Natural killer cell (primary cell): Measurements from ENCODE around the gene SCFD2. TPM values are rescaled to one million over a fixed set of nuclear protein-coding genes. Genes with fewer than 3 reads are reported as not detected.
A peak's percentile ranks its signal among the peaks of the same experiment; 100 is the strongest.

Experiments
- ATAC-seq, 3 donors: fragments of 150-1000 bp in 2 of 3; fragments of 200-7000 bp in 1 of 3; cut with Tn5 transposase; 1 replicate in 1 of 3; 2 replicates in 2 of 3; pipeline ENCODE4 v1.10.0; 2021; ENCODE audit warnings: mild to moderate bottlenecking in 2 of 3, moderate library complexity in 2 of 3
- DNase-seq, 2 donors: peaks; one replicate each; pipeline versions ENCODE4 v3.0.0 to v3.0.0-alpha.2; 2013 to 2021; ENCODE audit warnings: mixed read lengths in 1 of 2
- H3K27ac ChIP-seq: one replicate; pipeline ENCODE4 v1.5.1; 2013; ENCODE audit warnings: mild to moderate bottlenecking, low read length
- H3K27me3 ChIP-seq: one replicate; pipeline ENCODE4 v1.6.1; 2013; ENCODE audit warnings: low read length; ENCODE audit not compliant: control insufficient read depth, insufficient read depth
- H3K36me3 ChIP-seq: one replicate; pipeline ENCODE4 v1.6.1; 2013; ENCODE audit warnings: low read length; ENCODE audit not compliant: control insufficient read depth, insufficient read depth
- H3K4me1 ChIP-seq: one replicate; pipeline ENCODE4 v1.6.1; 2013; ENCODE audit warnings: low read length; ENCODE audit not compliant: control insufficient read depth, insufficient read depth
- H3K4me3 ChIP-seq: one replicate; pipeline ENCODE4 v1.5.1; 2013; ENCODE audit warnings: low read length
- H3K9me3 ChIP-seq: one replicate; pipeline ENCODE4 v1.6.1; 2013; ENCODE audit warnings: low read length; ENCODE audit not compliant: control insufficient read depth, insufficient read depth
- H3K27ac Mint-ChIP-seq, 2 donors: one replicate each; pipeline ENCODE4 v1.8.0; 2022; ENCODE audit warnings: mild to moderate bottlenecking in 2 of 2, mixed read lengths in 2 of 2, moderate library complexity in 1 of 2
- H3K27me3 Mint-ChIP-seq, 2 donors: one replicate each; pipeline ENCODE4 v1.8.0; 2022; ENCODE audit warnings: low read depth in 2 of 2, mixed read lengths in 2 of 2
- H3K36me3 Mint-ChIP-seq: one replicate; pipeline ENCODE4 v1.8.0; 2022; ENCODE audit warnings: mixed read lengths
- H3K4me1 Mint-ChIP-seq, 2 donors: one replicate each; pipeline ENCODE4 v1.8.0; 2022; ENCODE audit warnings: mixed read lengths in 2 of 2
- H3K4me3 Mint-ChIP-seq: one replicate; pipeline ENCODE4 v1.8.0; 2022; ENCODE audit warnings: mild to moderate bottlenecking, moderate library complexity, mixed read lengths
- H3K9me3 Mint-ChIP-seq, 2 donors: one replicate each; pipeline ENCODE4 v1.8.0; 2022; ENCODE audit warnings: mixed read lengths in 2 of 2
- CTCF ChIP-seq: fragments of 200-600 bp; IDR thresholded peaks from one replicate; pipeline ENCODE4 v1.8.0; 2022; ENCODE audit warnings: antibody characterized with exemption
- WGBS: methylation state at CpG from one replicate; pipeline ENCODE4 v1.1.7; 2013; ENCODE audit warnings: missing lambda C conversion rate; ENCODE audit not compliant: insufficient coverage; 5-methylcytosine and 5-hydroxymethylcytosine counted together
- intact Hi-C: fragments of 100-400 bp; cut with micrococcal nuclease; formaldehyde crosslinking; loops from one replicate; pipeline ENCODE4 v1.14.2; 2022
- total RNA-seq, 4 donors: library from RNA; stranded (reverse); fragments of 120-200 nt in 1 of 4; gene quantifications; one replicate each; pipeline versions ENCODE4 v1.2.3 to v1.2.4, GENCODE V29; 2013 to 2022

SCFD2 gene
- total RNA-seq, 3 donors from 2014 or later (not counting 1 experiment from before 2014, with no cell fraction given) = 26.4 to 29.4 (median 28.9) TPM

DNA sequence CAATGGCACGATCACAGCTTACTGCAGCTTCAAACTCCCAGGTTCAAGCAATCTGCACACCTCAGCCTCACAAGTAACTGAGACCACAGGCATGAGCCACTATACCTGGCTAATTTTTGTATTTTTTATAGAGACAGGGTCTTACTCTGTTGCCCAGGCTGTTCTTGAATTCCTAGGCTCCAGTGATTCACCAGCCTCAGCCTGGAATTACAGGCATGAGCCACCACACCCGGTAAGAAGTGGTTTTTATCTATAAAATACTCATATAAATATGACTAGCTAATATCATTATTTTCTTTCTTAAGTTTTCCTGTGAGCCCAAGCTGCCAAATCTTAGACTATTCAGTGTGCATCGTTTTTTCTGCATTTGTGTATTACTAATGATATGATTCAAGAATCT, 4.4 kb downstream of the SCFD2 start:
- Mint-ChIP-seq H3K36me3 (no peaks in the 10 kb centered on the region), H3K27ac (peak overlapping the region in 1 of 2 donors; percentile 6), H3K27me3 (no peaks in the 10 kb centered on the region), H3K4me1 (peaks cover 41 to 54% of the 10 kb centered on the region in 2 donors), H3K9me3 (no peaks in the 10 kb centered on the region), H3K4me3 (no peak overlapping the region)
- no peak for DNase-seq
- WGBS = 100% methylated on average over 2 of the region's 3 CpGs
- no peak overlapping the region for H3K4me3 ChIP-seq
- no peaks in the 10 kb centered on the region for H3K36me3 ChIP-seq
- ATAC-seq = no peak
- no peaks in the 10 kb centered on the region for H3K27me3 ChIP-seq
- no peaks in the 10 kb centered on the region for H3K9me3 ChIP-seq
- TF ChIP-seq CTCF = no peak
- H3K27ac ChIP-seq = no peak overlapping the region
- peaks cover 15% of the 10 kb centered on the region for H3K4me1 ChIP-seq
- intact Hi-C loops = no loop called here

GRCh38 chr4:53355930-53356521, 9.8 kb downstream of the SCFD2 start:
- Mint-ChIP-seq H3K36me3 (no peaks in the 10 kb centered on the region), H3K4me3 (no peak overlapping the region), H3K4me1 (peaks cover 24 to 26% of the 10 kb centered on the region in 2 donors), H3K9me3 (no peaks in the 10 kb centered on the region), H3K27ac (no peak overlapping the region), H3K27me3 (no peaks in the 10 kb centered on the region)
- TF ChIP-seq CTCF = no peak
- Histone ChIP-seq H3K27ac (no peak overlapping the region), H3K9me3 (no peaks in the 10 kb centered on the region), H3K27me3 (no peaks in the 10 kb centered on the region), H3K4me3 (no peak overlapping the region), H3K4me1 (no peaks in the 10 kb centered on the region), H3K36me3 (peaks cover 10% of the 10 kb centered on the region)
- intact Hi-C loops = no loop called here
- no peak for DNase-seq
- ATAC-seq = no peak

DNA sequence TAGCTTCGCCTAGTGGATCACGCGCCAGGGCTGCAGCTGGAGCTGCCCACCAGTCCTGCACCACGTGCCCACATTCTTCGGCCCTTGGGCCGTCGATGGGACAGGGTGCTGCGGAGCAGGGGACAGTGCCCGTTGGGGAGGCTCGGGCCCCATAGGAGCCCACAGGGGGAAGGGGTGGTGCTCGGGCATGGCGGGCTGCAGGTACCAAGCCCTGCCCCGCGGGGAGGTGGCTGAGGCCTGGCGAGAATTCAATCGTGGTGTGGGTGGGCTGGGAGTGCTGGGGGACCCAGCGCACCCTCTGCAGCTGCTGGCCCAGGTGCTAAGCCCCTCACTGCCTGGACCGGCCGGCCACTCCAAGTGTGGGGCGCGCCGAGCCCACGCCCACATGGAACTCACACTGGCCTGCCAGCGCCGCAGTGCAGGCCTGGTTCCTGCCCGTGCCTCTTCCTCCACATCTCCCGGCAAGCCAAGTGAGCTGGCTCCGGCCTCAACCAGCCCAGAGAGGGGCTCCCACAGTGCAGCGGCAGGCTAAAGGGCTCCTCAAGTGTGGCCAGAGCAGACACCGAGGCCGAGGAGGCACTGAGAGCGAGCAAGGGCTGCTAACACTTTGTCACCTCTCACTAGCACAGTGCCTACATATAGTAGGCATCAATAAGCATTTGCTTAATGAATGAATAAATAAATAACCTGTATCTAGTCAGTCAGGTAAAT, 11.7 kb downstream of the SCFD2 start:
- H3K27me3 Mint-ChIP-seq = no peaks in the 10 kb centered on the region
- no peak for TF ChIP-seq CTCF
- Histone ChIP-seq H3K4me1 (no peaks in the 10 kb centered on the region), H3K36me3 (peaks cover 21% of the 10 kb centered on the region), H3K27me3 (no peaks in the 10 kb centered on the region), H3K4me3 (no peak overlapping the region), H3K9me3 (no peaks in the 10 kb centered on the region), H3K27ac (no peak overlapping the region)
- DNase-seq (no peak), ATAC-seq (no peak)
- H3K4me3 Mint-ChIP-seq = no peak overlapping the region
- H3K27ac Mint-ChIP-seq = no peak overlapping the region
- intact Hi-C loops = no loop called here
- no peaks in the 10 kb centered on the region for H3K36me3 Mint-ChIP-seq
- 98% methylated on average over 31 of the region's 32 CpGs for WGBS
- H3K4me1 Mint-ChIP-seq = peaks cover 9 to 11% of the 10 kb centered on the region in 2 donors
- no peaks in the 10 kb centered on the region for H3K9me3 Mint-ChIP-seq
